Lung (tissue), 12 donors: ENCODE data around the gene MTA3. TPM values are rescaled to one million over a fixed set of nuclear protein-coding genes. Genes with fewer than 3 reads are reported as not detected.

Experiments
- ATAC-seq: fragments of 200-7000 bp; cut with Tn5 transposase; one replicate; pipeline ENCODE4 v1.9.1; 2020; ENCODE audit warnings: moderate number of reproducible peaks; ENCODE audit not compliant: insufficient read depth, low FRiP score
- DNase-seq, 3 donors: peaks; one replicate each; pipeline ENCODE4 v3.0.0-alpha.2; 2013 to 2017
- H3K27ac ChIP-seq, 2 donors: one replicate each; pipeline ENCODE4 v1.5.1; 2013; ENCODE audit warnings: mild to moderate bottlenecking in 2 of 2, moderate library complexity in 2 of 2, control low read depth in 1 of 2, inconsistent platforms in 1 of 2, low read depth in 1 of 2, low read length in 1 of 2
- H3K27me3 ChIP-seq, 3 donors: one replicate each; pipeline ENCODE4 v1.5.1; 2013; ENCODE audit warnings: low read length in 2 of 3; ENCODE audit not compliant: control insufficient read depth in 3 of 3, insufficient read depth in 3 of 3
- H3K36me3 ChIP-seq, 4 donors: one replicate each; pipeline ENCODE4 v1.5.1; 2013; ENCODE audit warnings: low read length in 4 of 4, mild to moderate bottlenecking in 1 of 4, moderate library complexity in 1 of 4; ENCODE audit not compliant: control insufficient read depth in 4 of 4, insufficient read depth in 4 of 4
- H3K4me1 ChIP-seq, 5 donors: one replicate each; pipeline ENCODE4 v1.5.1; 2013; ENCODE audit warnings: low read length in 5 of 5, mild to moderate bottlenecking in 2 of 5, moderate library complexity in 1 of 5; ENCODE audit not compliant: control insufficient read depth in 5 of 5, insufficient read depth in 5 of 5
- H3K4me3 ChIP-seq: one replicate; pipeline ENCODE4 v1.5.1; 2013; ENCODE audit warnings: mild to moderate bottlenecking, control low read depth, moderate library complexity
- H3K9ac ChIP-seq, 2 donors: one replicate each; pipeline ENCODE4 v1.5.1; 2013; ENCODE audit warnings: low read length in 2 of 2, control low read depth in 1 of 2; ENCODE audit not compliant: insufficient read depth in 1 of 2
- H3K9me3 ChIP-seq, 4 donors: one replicate each; pipeline ENCODE4 v1.5.1; 2013; ENCODE audit warnings: low read length in 3 of 4, mild to moderate bottlenecking in 1 of 4, moderate library complexity in 1 of 4; ENCODE audit not compliant: control insufficient read depth in 4 of 4, insufficient read depth in 3 of 4
- CTCF ChIP-seq: IDR thresholded peaks from 2 replicates; pipeline ENCODE4 v1.5.1; 2012; ENCODE audit warnings: mild to moderate bottlenecking; ENCODE audit errors: control extremely low read depth, extremely low read depth
- WGBS, 2 donors: extraction: QIAGEN DNeasy Blood & Tissue Kit; methylation state at CpG; one replicate each; pipeline ENCODE4 v1.1.7; 2013; 5-methylcytosine and 5-hydroxymethylcytosine counted together
- polyA plus RNA-seq, 2 donors: library from polyadenylated mRNA; stranded (reverse); fragments of 200-250 nt; gene quantifications; one replicate each; pipeline ENCODE4 v1.2.1, GENCODE V29; 2013
- total RNA-seq, 2 donors: library from RNA; depleted of rRNA in 1 of 2; stranded (reverse); fragments of >200 nt in 1 of 2; gene quantifications; one replicate each; pipeline ENCODE4 v1.2.1, GENCODE V29; 2014 to 2021
- donor health status: control.
- donor health status: control.
- donor health status: Bipolar disorder and iron deficiency.
- donor health status: healthy.
- donor health status: DM: yes; HTN: yes; CAD: no.

MTA3 gene
- total and polyA plus RNA-seq, 4 donors, result 9.2 to 65.8 (median 24.4) TPM

DNA sequence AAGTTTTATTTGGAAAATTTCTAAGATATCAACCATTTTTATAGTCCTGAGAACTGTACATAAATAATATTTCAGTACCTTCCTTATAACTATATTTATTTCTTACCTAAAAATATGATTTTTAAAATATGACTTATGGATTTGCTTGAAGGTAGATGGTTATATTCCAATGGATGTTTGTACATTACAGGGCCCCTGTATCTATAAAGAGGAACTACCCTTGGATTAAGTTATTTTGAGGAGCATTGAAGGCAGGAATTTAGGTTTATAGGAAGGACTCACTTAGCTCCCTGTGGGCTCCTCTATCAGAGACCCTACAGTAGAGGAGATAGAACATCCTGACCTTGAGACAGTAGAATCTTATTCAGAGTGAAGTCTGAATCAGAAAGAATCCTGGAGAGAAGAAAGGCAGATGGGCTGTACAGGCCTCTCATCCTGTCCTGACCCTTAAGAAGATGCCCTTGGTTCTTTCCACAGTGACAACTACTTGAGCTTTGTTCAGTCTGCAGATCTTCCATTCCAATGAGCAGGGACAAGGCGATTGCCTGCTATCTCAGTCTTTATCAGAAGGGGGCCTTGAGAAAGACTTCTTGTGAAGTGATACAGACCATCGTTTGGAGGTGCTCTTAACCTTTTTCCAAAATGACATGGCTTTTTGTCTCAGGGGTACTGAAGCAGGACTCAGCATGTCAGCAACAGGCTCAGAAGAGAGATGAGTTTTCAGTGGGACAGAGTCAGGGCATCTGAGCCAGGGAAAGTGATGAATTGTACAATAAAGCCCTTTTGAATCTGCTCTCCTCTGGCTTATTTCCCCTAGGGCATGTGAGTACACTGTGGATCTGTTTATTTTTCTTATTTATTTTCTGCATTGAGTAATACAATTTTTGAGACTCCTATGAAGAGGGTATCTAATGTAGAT lies 174.6 kb downstream of the MTA3 start:
- 83% methylated on average over 2 of the region's 2 CpGs for WGBS, 2 donors
- no peak overlapping the region for H3K27ac ChIP-seq
- no peak for ATAC-seq
- no peak for TF ChIP-seq CTCF
- no peaks in the 10 kb centered on the region for H3K4me1 ChIP-seq
- H3K9me3 ChIP-seq, result peaks cover 0 to 4% (median 0%) of the 10 kb centered on the region in 4 donors
- no peak overlapping the region for H3K9ac ChIP-seq
- no peaks in the 10 kb centered on the region for H3K27me3 ChIP-seq
- no peak overlapping the region for H3K4me3 ChIP-seq
- H3K36me3 ChIP-seq, result peaks cover 0 to 13% (median 0%) of the 10 kb centered on the region in 4 donors
- no peak for DNase-seq

DNA sequence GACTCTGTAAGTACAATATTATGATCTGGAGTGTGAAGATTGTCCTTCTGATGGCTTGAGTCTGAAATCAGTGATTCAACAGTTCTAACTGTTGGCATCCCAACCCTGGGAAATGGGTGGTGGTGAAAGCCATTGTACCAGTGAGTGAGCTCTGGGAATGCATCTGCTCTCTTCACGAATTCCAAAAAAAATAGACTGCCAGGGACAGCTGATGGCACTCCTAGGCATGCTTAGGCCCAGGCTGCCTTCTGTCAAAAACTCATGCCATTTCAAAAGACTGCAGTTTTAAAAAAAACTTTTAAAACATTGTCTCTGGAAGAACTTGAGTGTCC lies 175.2 kb downstream of the MTA3 start:
- Histone ChIP-seq H3K4me1 (no peaks in the 10 kb centered on the region), H3K27me3 (no peaks in the 10 kb centered on the region), H3K9me3 (peaks cover 0 to 3% (median 0%) of the 10 kb centered on the region in 4 donors), H3K9ac (no peak overlapping the region), H3K4me3 (no peak overlapping the region), H3K27ac (no peak overlapping the region), H3K36me3 (peaks cover 0 to 13% (median 0%) of the 10 kb centered on the region in 4 donors)
- no peak for DNase-seq
- 93 to 100% methylated on average over 1 of the region's 1 CpG for WGBS, 2 donors
- TF ChIP-seq CTCF, result no peak
- ATAC-seq, result no peak

DNA sequence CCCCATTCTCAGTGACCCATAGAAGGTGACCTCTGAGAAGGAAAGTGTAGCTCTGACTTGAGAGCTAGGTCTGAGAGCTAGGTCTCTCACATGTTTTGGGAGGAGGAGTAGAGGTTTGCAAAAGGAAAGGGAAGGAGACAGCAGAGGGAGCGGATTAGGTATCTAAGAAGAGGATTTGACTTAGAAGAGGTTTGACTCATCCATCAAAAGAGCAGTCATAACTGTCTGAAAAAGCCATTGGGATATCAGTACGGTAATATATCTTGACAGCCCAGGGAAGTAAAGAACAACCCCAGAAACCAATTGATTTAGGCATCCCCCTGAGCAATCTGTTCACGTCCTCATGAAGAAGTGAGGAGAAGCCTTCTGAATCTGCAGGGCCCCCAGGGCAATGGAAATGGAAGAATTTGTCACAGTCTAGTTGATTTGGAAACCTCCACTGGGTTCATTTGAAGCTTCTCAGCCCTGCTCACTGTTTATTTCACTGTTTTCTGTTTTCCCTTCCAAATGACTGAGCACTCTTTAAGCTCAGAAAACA lies 176.2 kb downstream of the MTA3 start:
- Histone ChIP-seq H3K4me3 (no peak overlapping the region), H3K36me3 (peaks cover 0 to 13% (median 2%) of the 10 kb centered on the region in 4 donors), H3K9me3 (peaks cover 0 to 3% (median 0%) of the 10 kb centered on the region in 4 donors), H3K4me1 (no peaks in the 10 kb centered on the region), H3K27me3 (no peaks in the 10 kb centered on the region), H3K9ac (no peak overlapping the region), H3K27ac (no peak overlapping the region)
- 97 to 98% methylated on average over 3 of the region's 3 CpGs for WGBS, 2 donors
- no peak for TF ChIP-seq CTCF
- DNase-seq (no peak), ATAC-seq (no peak)
